HL-60 (cell line): ENCODE measurements around the gene WDR38.

Experiments
- POLR2AphosphoS5 ChIP-seq: IDR thresholded peaks from 2 replicates; pipeline ENCODE4 v1.6.1; 2012; ENCODE audit warnings: low read depth
- TF ChIP-seq, protein P1 (sequence below): IDR thresholded peaks from 2 replicates; pipeline ENCODE4 v1.6.1; 2012; ENCODE audit warnings: low read depth; ENCODE audit not compliant: insufficient replicate concordance
- TF ChIP-seq, protein P2 (sequence below): IDR thresholded peaks from one replicate; pipeline ENCODE4 v1.5.1; 2011; ENCODE audit warnings: low read length, control low read depth, inconsistent platforms; ENCODE audit not compliant: insufficient read depth

DNA sequence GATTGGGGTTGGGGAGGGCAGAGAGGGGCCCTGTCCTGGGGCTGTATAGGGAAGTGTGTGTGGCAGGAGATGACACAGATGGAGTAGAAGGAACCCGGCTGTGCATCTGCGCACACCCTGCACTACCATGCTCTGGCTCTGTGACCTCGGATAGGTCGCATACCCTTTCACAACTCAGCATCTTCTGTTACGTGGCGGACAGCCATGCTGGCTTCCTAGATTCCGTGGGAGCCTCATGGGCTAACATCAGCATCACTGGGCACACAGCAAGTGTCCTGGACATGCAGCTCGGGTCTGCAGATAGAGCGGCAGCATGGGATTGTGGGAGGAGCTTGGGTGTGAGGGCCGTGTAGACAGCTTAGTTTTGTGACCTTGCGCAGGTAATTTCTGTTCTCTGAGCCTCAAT, 17.9 kb downstream of the WDR38 start:
- TF ChIP-seq, protein P1, sequence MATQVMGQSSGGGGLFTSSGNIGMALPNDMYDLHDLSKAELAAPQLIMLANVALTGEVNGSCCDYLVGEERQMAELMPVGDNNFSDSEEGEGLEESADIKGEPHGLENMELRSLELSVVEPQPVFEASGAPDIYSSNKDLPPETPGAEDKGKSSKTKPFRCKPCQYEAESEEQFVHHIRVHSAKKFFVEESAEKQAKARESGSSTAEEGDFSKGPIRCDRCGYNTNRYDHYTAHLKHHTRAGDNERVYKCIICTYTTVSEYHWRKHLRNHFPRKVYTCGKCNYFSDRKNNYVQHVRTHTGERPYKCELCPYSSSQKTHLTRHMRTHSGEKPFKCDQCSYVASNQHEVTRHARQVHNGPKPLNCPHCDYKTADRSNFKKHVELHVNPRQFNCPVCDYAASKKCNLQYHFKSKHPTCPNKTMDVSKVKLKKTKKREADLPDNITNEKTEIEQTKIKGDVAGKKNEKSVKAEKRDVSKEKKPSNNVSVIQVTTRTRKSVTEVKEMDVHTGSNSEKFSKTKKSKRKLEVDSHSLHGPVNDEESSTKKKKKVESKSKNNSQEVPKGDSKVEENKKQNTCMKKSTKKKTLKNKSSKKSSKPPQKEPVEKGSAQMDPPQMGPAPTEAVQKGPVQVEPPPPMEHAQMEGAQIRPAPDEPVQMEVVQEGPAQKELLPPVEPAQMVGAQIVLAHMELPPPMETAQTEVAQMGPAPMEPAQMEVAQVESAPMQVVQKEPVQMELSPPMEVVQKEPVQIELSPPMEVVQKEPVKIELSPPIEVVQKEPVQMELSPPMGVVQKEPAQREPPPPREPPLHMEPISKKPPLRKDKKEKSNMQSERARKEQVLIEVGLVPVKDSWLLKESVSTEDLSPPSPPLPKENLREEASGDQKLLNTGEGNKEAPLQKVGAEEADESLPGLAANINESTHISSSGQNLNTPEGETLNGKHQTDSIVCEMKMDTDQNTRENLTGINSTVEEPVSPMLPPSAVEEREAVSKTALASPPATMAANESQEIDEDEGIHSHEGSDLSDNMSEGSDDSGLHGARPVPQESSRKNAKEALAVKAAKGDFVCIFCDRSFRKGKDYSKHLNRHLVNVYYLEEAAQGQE = peak; percentile 3
- TF ChIP-seq, protein P2, sequence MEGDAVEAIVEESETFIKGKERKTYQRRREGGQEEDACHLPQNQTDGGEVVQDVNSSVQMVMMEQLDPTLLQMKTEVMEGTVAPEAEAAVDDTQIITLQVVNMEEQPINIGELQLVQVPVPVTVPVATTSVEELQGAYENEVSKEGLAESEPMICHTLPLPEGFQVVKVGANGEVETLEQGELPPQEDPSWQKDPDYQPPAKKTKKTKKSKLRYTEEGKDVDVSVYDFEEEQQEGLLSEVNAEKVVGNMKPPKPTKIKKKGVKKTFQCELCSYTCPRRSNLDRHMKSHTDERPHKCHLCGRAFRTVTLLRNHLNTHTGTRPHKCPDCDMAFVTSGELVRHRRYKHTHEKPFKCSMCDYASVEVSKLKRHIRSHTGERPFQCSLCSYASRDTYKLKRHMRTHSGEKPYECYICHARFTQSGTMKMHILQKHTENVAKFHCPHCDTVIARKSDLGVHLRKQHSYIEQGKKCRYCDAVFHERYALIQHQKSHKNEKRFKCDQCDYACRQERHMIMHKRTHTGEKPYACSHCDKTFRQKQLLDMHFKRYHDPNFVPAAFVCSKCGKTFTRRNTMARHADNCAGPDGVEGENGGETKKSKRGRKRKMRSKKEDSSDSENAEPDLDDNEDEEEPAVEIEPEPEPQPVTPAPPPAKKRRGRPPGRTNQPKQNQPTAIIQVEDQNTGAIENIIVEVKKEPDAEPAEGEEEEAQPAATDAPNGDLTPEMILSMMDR = no peak
- TF ChIP-seq POLR2AphosphoS5 = no peak
